GM12864 (cell line): ENCODE data around the gene NIPAL3.

ENCODE experiments used
- DNase-seq: peaks from one replicate; pipeline ENCODE4 v3.0.0-alpha.2; 2011; ENCODE audit warnings: low read depth
- H3K4me3 ChIP-seq: 2 replicates; pipeline ENCODE4 v1.5.1; 2011; ENCODE audit warnings: mild to moderate bottlenecking, low read depth, low read length, control low read depth
- CTCF ChIP-seq: IDR thresholded peaks from 2 replicates; pipeline ENCODE4 v1.5.1; 2011; ENCODE audit warnings: low read depth, mild to moderate bottlenecking, moderate library complexity, low read length, control low read depth, inconsistent platforms; ENCODE audit errors: missing control alignments

Gene NIPAL3

DNA sequence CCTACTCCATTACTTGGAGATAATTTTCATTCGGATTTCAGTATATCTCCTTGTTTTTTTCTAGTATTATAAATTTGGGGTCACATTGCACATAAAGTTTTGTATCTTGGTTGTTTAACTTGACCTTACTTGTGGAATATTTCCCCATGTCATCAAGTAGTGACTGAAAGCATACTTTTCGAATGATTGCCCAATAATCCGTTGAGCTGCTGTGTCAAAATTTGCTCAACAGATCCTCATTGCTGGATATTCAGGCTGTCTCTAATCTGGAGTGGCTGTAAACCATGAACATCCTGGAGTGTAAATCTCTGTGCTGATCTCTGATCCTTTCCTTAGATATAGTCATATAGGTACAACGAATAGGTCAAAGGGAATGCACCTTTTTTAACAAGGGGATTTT is 4.9 kb downstream of the NIPAL3 start:
- no peak for TF ChIP-seq CTCF
- H3K4me3 ChIP-seq: no peak overlapping the region
- DNase-seq: no peak

- H3K4me3 ChIP-seq: no peak overlapping the region
- DNase-seq: no peak
- TF ChIP-seq CTCF: peak; percentile 15
Measured at GRCh38 chr1:24421502-24421901, 5.9 kb downstream of the NIPAL3 start.

DNA sequence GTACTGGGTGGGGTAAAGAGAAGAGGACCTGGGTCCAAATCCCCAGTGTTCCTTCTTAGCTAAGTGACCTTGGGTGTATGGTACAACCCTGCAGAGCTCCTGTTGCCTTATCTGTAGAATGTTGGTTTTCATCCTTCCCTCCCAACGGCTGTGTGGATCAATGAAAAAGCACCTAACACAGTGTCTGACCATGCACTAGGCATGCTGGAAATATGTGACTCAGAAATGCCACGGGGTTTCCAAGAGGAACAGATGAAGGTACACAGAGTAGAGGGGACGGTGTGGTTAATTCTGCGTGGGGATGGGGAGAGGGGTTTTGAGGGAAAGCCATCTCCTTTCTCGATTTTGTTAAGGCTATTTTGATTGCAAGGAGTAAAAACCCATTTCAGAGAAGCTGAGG is 8.6 kb downstream of the NIPAL3 start:
- DNase-seq: no peak
- no peak overlapping the region for H3K4me3 ChIP-seq
- TF ChIP-seq CTCF: no peak

DNA sequence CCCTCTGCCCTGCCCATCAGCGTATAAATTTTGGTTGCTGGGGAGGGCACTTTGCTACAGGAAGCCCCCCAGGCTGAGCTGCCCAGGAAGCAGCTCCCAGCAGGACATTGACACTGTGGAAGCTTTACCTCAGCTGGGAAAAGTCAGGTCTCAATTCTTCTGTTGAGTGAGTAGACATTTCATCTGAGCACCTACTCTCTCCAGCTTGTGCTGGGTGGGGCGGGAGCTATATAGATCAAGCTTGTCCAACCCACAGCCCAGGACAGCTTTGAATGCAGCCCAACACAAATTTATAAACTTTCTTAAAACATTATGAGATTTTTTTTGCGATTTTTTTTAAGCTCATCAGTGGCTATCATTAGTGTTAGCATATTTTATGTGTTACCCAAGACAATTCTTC is 9.4 kb downstream of the NIPAL3 start:
- no peak for DNase-seq
- no peak for TF ChIP-seq CTCF
- no peak overlapping the region for H3K4me3 ChIP-seq

DNA sequence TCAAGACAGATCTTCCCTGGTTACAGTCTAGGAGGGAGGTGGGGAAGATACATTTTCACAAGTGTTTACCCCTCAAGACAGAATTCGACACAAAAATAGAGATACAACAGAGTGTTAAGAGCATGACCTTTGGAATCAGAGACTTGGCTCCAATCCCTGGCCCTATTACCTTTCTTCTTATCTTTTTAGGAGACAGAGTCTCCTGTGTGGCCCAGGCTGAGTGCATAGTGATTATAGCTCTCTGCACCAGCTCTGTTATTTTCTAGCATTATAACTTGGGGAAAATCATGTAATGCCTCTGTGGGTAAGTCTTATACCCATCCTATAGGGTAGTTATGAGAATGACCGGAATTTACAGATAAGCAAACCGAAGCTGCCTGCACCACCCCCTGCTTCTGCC is 9.8 kb downstream of the NIPAL3 start:
- no peak overlapping the region for H3K4me3 ChIP-seq
- no peak for DNase-seq
- no peak for TF ChIP-seq CTCF

- no peak overlapping the region for H3K4me3 ChIP-seq
- no peak for TF ChIP-seq CTCF
- DNase-seq: no peak
Measured at GRCh38 chr1:24425922-24426321, 10.3 kb downstream of the NIPAL3 start.

DNA sequence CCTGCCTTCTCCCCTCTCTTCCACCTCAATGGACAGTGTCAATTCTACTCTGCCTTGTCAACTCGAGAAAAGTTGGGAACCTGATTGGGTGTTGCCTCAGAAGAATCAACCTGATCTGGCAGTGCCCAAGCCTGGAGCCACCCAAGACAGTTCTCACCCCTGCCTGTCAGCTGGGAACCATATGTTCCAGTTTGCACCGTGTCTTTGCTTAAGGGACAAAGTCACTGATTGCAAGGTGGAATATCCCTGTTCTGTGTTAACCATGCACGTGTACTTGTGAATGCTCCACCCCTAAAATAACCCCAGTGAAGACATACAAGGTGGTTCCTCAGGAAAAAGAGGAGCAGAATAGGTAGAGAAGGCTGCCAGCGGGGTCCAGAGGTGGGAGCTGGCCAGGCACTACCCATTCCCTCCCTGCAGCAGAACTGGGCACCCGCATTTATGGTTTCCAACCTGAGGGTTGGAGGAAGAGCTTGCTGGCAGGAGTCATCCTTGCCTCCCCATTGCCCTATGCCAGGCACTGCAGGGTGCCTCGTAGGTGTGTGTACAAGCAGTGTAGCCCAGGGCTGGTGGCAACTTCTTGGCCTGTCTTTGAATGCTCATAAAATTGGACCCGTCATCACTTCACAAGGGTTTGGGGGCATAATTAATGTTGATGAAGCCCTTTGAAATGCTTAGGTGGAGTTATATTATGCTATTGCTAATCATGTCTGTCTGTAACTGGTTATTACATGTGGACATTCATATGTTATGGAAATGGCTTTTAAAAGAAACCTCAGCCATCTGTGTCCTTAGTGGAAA is 11.3 kb downstream of the NIPAL3 start:
- TF ChIP-seq CTCF: no peak
- DNase-seq: no peak
- H3K4me3 ChIP-seq: no peak overlapping the region
